Endometrium (tissue), 2 donors: ENCODE measurements around the gene MAP3K8.
"Not testable (repeated sequence)": the region's sequence is repeated elsewhere in the genome, so short reads cannot be mapped to it uniquely, and the experiment has no call there.

Experiments used
- FAIRE-seq: peaks from 2 replicates; lab custom pipeline; 2012; peaks lifted over from hg19 to GRCh38; lab: Jason Lieb, UNC
- donor health status: control.
- donor health status: control.

Gene MAP3K8

GRCh38 chr10:30447125-30447799 lies 13.3 kb downstream of the MAP3K8 start:
- FAIRE-seq: no peak

GRCh38 chr10:30448092-30448491 lies 14.1 kb downstream of the MAP3K8 start:
- no peak for FAIRE-seq

GRCh38 chr10:30453764-30454527 lies 20.0 kb downstream of the MAP3K8 start:
- no peak for FAIRE-seq

GRCh38 chr10:30454744-30455510 lies 20.9 kb downstream of the MAP3K8 start:
- FAIRE-seq: peak; percentile 87

GRCh38 chr10:30455816-30456215 lies 21.8 kb downstream of the MAP3K8 start:
- no peak for FAIRE-seq

- no peak for FAIRE-seq
Measured at GRCh38 chr10:30456266-30456665, 22.3 kb downstream of the MAP3K8 start.

- FAIRE-seq: no peak
Measured at GRCh38 chr10:30459283-30459682, 25.3 kb downstream of the MAP3K8 start.

GRCh38 chr10:30460121-30460520 lies 26.1 kb downstream of the MAP3K8 start:
- FAIRE-seq: no peak

- no peak for FAIRE-seq
Measured at GRCh38 chr10:30462513-30462912, 28.5 kb downstream of the MAP3K8 start.

- FAIRE-seq: no peak
Measured at GRCh38 chr10:30463944-30464451, 30.0 kb downstream of the MAP3K8 start.

GRCh38 chr10:30464675-30465074 lies 30.7 kb downstream of the MAP3K8 start:
- no peak for FAIRE-seq

- no peak for FAIRE-seq
Measured at GRCh38 chr10:30466445-30466844, 32.5 kb downstream of the MAP3K8 start.

GRCh38 chr10:30467651-30468338 lies 33.8 kb downstream of the MAP3K8 start:
- no peak for FAIRE-seq

- FAIRE-seq: no peak
Measured at GRCh38 chr10:30472414-30473155, 38.6 kb downstream of the MAP3K8 start.

GRCh38 chr10:30475515-30475914 lies 41.5 kb downstream of the MAP3K8 start:
- not testable (repeated sequence) for FAIRE-seq

GRCh38 chr10:30476511-30477155 lies 42.6 kb downstream of the MAP3K8 start:
- no peak for FAIRE-seq

GRCh38 chr10:30479513-30479912 lies 45.5 kb downstream of the MAP3K8 start:
- FAIRE-seq: not testable (repeated sequence)

GRCh38 chr10:30481603-30482002 lies 47.6 kb downstream of the MAP3K8 start:
- no peak for FAIRE-seq

- FAIRE-seq: no peak
Measured at GRCh38 chr10:30488316-30488715, 54.3 kb downstream of the MAP3K8 start.

GRCh38 chr10:30489346-30489745 lies 55.4 kb downstream of the MAP3K8 start:
- no peak for FAIRE-seq
